NCI-H1930 (cell line): Measurements from ENCODE around the gene FAM110A.
"Not testable (repeated sequence)": the region's sequence is repeated elsewhere in the genome, so short reads cannot be mapped to it uniquely, and the experiment has no call there.

Source experiments
- DNase-seq, 2 experiments: peaks; one replicate each; lab custom pipeline; 2025; lab: John Stamatoyannopoulos, UW

FAM110A gene

GRCh38 chr20:844473-845225 is 11.1 kb downstream of the FAM110A start:
- DNase-seq: peak; percentile 85 to 94

DNA sequence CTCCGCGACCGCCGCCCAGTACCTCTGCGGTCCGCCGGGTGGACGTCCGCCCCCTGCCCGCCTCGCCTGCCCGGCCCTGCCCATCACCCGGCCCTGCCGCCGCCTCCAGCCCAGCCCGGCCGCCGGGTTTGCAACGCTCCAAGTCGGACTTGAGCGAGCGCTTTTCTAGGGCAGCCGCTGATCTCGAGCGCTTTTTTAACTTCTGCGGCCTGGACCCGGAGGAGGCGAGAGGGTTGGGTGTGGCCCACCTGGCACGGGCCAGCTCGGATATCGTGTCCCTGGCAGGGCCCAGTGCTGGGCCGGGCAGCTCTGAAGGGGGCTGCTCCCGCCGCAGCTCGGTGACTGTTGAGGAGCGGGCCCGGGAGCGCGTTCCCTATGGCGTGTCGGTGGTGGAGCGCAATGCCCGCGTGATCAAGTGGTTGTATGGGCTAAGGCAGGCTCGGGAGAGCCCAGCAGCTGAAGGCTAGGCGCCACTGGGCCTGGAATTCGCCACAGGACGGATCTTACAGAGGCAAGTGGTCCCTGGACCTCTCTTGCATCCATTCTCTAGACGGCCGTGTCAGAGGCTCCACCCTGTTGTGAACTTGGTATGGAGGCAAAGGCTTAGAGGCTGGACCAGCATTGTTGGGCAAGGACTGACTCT is 11.8 kb downstream of the FAM110A start:
- no peak for DNase-seq

DNA sequence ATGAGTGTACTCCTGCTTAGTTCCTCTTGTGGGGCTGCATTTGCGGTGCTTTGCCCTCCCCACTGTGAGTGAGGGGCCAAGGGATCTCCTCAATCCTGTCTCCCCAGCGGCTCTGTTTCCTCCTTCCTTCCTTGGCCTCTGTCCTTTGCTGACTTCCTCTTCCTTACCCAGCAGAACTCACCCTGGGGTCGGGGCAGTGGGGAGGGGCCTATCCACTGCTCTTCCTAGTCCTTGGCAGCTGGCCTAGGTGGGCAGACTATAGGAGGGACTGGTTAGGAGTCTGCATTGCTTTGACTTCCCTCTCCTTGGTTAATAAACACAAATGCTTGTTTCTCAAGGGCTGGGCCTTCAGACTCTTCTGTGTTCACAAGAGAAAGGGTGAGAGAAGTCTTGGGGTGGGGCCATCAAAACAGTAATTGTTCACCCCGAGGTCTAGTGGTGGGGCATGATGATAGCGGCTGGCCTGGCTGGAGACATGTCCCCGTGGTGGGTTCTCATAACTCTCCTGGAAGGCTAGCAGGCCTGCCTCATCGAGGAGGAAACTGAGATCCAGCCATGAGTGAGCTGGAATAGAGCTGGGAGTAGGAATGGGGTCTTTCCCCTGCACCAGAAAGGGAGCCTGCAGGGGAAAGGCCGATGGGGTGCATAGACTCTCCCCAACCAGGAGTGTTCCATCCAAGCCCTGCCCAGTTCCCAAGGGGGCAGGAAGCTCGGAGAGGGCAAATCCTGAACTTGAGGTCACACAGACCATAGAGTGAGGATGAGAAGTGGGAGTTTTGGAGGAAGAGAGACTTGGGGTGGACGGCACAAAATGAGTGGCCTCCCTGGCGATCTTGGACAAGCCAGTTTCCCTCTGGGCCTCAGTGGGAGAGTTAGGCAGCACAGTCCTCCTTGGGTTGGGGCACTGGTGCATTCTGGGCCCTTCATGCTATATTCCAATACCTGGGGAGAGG is 12.7 kb downstream of the FAM110A start:
- DNase-seq: no peak

- DNase-seq: no peak
Measured at GRCh38 chr20:846894-847278, 13.4 kb downstream of the FAM110A start.

DNA sequence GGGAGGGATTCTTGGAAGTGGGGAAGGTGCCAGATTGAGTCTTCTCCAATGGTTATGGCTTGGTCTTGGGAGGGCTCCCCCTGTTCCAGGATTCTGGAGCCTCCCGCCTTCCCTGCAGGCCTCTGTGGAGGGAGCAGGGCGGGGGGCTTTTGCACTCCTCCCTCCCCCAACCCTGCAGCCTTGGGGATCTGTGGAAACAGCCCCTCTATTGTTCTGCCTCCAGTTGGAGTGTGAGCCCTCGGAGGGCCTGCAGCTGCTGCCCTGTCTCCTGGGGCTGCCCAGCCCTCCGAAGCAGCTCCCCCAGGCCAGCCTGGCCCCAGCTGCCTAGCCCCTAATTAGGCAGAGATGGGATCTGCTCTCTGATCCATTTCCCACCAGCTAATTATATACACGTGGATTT is 14.7 kb downstream of the FAM110A start:
- no peak for DNase-seq

DNA sequence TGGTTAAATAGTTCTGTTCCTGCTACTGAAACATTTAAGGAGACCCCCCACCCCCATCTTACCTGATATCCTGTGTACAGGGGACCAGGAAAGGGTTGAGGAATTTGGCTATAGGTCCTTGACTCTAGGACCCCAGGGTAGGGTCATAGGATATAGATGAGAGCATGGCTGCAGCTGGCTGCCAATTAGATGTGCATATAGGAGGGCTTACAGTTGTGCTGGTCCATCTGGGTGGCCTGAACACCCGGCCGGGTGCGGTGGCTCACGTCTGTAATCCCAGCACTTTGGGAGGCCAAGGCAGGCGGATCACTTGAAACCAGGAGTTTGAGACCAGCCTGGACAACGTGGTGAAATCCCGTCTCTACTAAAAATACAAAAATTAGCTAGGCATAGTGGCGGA is 15.2 kb downstream of the FAM110A start:
- DNase-seq: not testable (repeated sequence)

- DNase-seq: no peak
Measured at GRCh38 chr20:853406-853996, 20.0 kb downstream of the FAM110A start.

GRCh38 chr20:854601-855000 is 21.1 kb downstream of the FAM110A start:
- DNase-seq: no peak

DNA sequence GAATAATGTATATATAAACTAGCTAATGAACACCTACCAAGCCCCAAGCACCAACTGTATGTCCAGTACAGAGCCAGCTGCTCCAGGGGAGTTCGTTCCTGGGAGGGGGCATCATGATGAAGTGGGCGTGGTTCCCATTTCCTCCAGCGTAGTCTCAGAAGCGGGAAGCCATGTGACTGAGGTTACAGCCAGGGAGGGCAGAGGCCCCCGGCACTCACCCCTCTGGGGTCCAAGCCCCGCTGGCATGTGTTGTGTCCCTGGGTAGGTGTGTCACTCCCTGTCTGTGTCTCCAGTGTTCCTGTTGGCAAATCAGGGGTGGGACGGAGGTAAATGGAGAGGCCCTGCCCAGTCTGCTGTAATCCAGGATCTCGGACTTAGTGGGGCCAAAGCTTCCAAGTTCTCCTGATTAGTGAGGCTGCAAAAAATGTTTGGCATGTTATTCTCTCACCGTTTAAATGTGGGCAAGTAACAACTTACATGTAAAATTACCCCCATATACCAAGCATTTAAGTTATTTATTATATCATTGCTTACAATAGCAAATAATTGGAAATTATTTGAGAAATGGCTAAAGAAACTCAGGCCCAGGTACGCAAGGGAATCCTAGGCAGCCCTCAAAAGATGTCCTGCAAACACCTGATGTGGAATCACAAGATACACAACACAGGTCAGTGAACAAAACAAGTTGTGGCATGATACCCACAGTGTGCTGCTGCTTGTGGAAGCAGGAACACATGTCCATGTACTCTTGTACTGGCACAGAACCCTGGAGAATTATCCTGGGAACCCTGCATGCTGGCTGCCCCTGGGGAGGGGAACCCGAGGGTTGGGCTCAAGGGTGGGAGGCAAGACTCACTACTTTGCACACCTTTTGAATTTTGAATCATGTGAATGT is 22.2 kb downstream of the FAM110A start:
- DNase-seq: no peak

DNA sequence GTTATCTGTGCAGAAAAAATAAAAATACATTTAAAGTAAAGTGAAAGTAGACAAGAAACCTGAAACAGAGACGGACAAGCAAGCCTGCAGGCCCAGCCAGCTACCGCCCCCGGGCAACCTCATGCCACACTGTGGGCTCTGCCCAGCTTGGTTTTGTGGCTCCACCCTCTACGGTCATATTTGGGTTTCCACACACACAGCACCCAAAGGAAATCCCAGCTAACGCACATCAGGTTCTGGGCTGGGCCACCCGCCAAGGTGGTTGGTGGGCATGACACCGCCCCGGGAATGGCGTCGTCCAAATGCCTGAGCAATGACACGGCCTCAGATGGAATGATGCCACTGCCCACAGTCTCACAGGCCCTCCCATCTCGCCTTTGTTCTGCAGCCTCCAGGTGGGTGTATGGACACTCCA is 22.9 kb downstream of the FAM110A start:
- DNase-seq: no peak

- DNase-seq: no peak
Measured at GRCh38 chr20:858011-858410, 24.5 kb downstream of the FAM110A start.

GRCh38 chr20:859751-860231 is 26.3 kb downstream of the FAM110A start:
- DNase-seq: no peak

DNA sequence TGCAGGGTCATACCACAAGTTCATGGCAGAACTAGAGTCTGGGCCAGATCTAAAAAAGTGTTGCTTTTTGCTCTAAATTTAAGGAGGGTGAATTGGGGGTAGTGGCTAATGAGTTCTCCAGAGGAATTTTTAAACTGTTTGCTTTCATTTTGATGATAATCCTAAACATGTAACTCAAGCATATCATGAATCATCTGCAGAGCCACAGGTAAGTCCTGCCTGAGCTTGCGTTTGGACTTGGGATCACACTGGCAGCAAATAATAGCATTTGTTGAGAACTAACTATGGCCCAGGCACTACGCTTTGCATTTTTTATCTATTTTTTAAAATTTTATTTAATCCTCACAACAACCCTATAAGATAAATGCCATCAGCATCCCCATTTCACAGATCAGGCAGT is 27.4 kb downstream of the FAM110A start:
- no peak for DNase-seq

GRCh38 chr20:865440-865839 is 31.9 kb downstream of the FAM110A start:
- DNase-seq: no peak

- no peak for DNase-seq
Measured at GRCh38 chr20:868279-868678, 34.8 kb downstream of the FAM110A start.

- no peak for DNase-seq
Measured at GRCh38 chr20:869606-870005, 36.1 kb downstream of the FAM110A start.

DNA sequence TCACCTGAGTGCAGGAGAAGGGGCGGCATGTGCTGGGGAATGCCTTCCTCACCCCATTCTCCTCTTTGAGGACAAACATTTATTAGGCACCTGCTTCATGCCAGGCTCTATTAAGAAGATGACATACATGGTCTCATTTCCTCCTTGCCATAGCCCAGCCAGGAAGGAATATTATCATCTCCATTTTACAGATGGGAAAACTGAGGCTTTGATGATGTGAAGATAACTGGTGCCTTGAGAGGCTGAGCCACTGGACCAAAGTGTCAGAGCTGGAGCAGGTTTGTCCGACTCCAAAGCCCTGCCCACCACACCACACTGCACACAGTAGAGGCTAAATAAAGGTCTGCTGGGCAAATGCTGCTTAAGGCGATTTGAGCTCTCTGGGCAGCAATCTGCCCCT is 37.2 kb downstream of the FAM110A start:
- no peak for DNase-seq

- no peak for DNase-seq
Measured at GRCh38 chr20:871436-871835, 37.9 kb downstream of the FAM110A start.

- no peak for DNase-seq
Measured at GRCh38 chr20:871948-872347, 38.4 kb downstream of the FAM110A start.

GRCh38 chr20:872855-873520 is 39.5 kb downstream of the FAM110A start:
- DNase-seq: no peak
